CD4-positive, CD25-positive, alpha-beta regulatory T cell (primary cell): ENCODE measurements around the gene TMEM120B. TPM values are rescaled to one million over a fixed set of nuclear protein-coding genes. Genes with fewer than 3 reads are reported as not detected.
"Not testable (repeated sequence)": the region's sequence is repeated elsewhere in the genome, so short reads cannot be mapped to it uniquely, and the experiment has no call there.

Experiments
- ATAC-seq, 2 donors: fragments of 150-1000 bp; cut with Tn5 transposase; one replicate each; pipeline ENCODE4 v1.10.0; 2021; ENCODE audit warnings: low read depth in 2 of 2, moderate number of reproducible peaks in 2 of 2, moderate library complexity in 1 of 2
- DNase-seq, 3 donors: peaks; one replicate each; pipeline versions ENCODE4 v3.0.0 to v3.0.0-alpha.2; 2012 to 2022; ENCODE audit warnings: mixed read lengths in 1 of 3
- H3K27ac ChIP-seq: one replicate; pipeline ENCODE4 v1.7.0; 2013; ENCODE audit warnings: mild to moderate bottlenecking, low read length; ENCODE audit not compliant: insufficient read depth, poor library complexity, severe bottlenecking
- H3K27me3 ChIP-seq: one replicate; pipeline ENCODE4 v1.7.0; 2013; ENCODE audit warnings: low read length; ENCODE audit not compliant: control insufficient read depth, insufficient read depth
- H3K36me3 ChIP-seq: one replicate; pipeline ENCODE4 v1.7.0; 2013; ENCODE audit warnings: mild to moderate bottlenecking, low read length, moderate library complexity; ENCODE audit not compliant: control insufficient read depth, insufficient read depth
- H3K4me1 ChIP-seq: 2 replicates; pipeline ENCODE4 v1.7.0; 2013; ENCODE audit warnings: mild to moderate bottlenecking, low read length; ENCODE audit not compliant: insufficient read depth, control insufficient read depth, poor library complexity, severe bottlenecking
- H3K4me3 ChIP-seq: one replicate; pipeline ENCODE4 v1.7.0; 2013; ENCODE audit warnings: low read depth, mild to moderate bottlenecking, low read length, moderate library complexity
- H3K9me3 ChIP-seq, 2 experiments: 1 replicate in 1 of 2; 2 replicates in 1 of 2; pipeline ENCODE4 v1.7.0; 2013; ENCODE audit warnings: low read length in 2 of 2, mild to moderate bottlenecking in 1 of 2, moderate library complexity in 1 of 2; ENCODE audit not compliant: control insufficient read depth in 2 of 2
- H3K27ac Mint-ChIP-seq, 3 donors: one replicate each; pipeline ENCODE4 v1.8.0; 2020 to 2022; ENCODE audit warnings: mild to moderate bottlenecking in 3 of 3, mixed read lengths in 3 of 3, moderate library complexity in 2 of 3
- H3K27me3 Mint-ChIP-seq: one replicate; pipeline ENCODE4 v1.8.0; 2022; ENCODE audit warnings: mild to moderate bottlenecking, mixed read lengths
- H3K36me3 Mint-ChIP-seq: one replicate; pipeline ENCODE4 v1.8.0; 2020; ENCODE audit warnings: mixed read lengths
- H3K4me1 Mint-ChIP-seq, 4 donors: one replicate each; pipeline ENCODE4 v1.8.0; 2020 to 2022; ENCODE audit warnings: mixed read lengths in 4 of 4, mild to moderate bottlenecking in 1 of 4
- H3K4me3 Mint-ChIP-seq, 4 donors: one replicate each; pipeline ENCODE4 v1.8.0; 2020 to 2022; ENCODE audit warnings: mild to moderate bottlenecking in 4 of 4, mixed read lengths in 4 of 4, moderate library complexity in 3 of 4
- H3K9me3 Mint-ChIP-seq, 7 donors: one replicate each; pipeline ENCODE4 v1.8.0; 2020 to 2022; ENCODE audit warnings: mixed read lengths in 7 of 7, mild to moderate bottlenecking in 3 of 7, moderate library complexity in 2 of 7
- polyA plus RNA-seq, 4 donors: library from polyadenylated mRNA; unstranded; fragments of 300-500 nt; fragmentation: Illumina TruSeq; gene quantifications; one replicate each; pipeline ENCODE4 v1.2.3, GENCODE V29; 2021
- total RNA-seq: library from RNA; stranded (reverse); gene quantifications from one replicate; pipeline ENCODE4 v1.2.3, GENCODE V29; 2022

The TMEM120B gene
- total and polyA plus RNA-seq, 5 donors from 2014 or later: 2.6 to 7.5 (median 2.7) TPM

GRCh38 chr12:121709478-121709961, 3.0 kb upstream of the TMEM120B start:
- no peak overlapping the region for H3K4me3 ChIP-seq
- H3K27me3 ChIP-seq: no peaks in the 10 kb centered on the region
- H3K36me3 Mint-ChIP-seq: no peaks in the 10 kb centered on the region
- no peak for ATAC-seq
- H3K27ac ChIP-seq: no peak overlapping the region
- H3K27ac Mint-ChIP-seq: no peak overlapping the region
- peaks cover 0 to 2% of the 10 kb centered on the region in 2 experiments for H3K9me3 ChIP-seq
- H3K4me3 Mint-ChIP-seq: peak overlapping the region in 3 of 4 donors; percentile 39 to 73 (median 61)
- H3K27me3 Mint-ChIP-seq: peaks cover 19% of the 10 kb centered on the region
- no peaks in the 10 kb centered on the region for H3K36me3 ChIP-seq
- peaks cover 21% of the 10 kb centered on the region for H3K4me1 ChIP-seq
- peaks cover 0 to 31% (median 8%) of the 10 kb centered on the region in 4 donors for H3K4me1 Mint-ChIP-seq
- H3K9me3 Mint-ChIP-seq: peaks cover 0 to 4% (median 0%) of the 10 kb centered on the region in 7 donors
- DNase-seq: no peak

- peak overlapping the region; percentile 94 for H3K4me3 ChIP-seq
- peak overlapping the region; percentile 72 to 96 (median 94) for H3K27ac Mint-ChIP-seq
- H3K27ac ChIP-seq: peak overlapping the region; percentile 70
- no peaks in the 10 kb centered on the region for H3K36me3 ChIP-seq
- H3K9me3 Mint-ChIP-seq: no peaks in the 10 kb centered on the region
- H3K4me1 Mint-ChIP-seq: peaks cover 0 to 31% (median 10%) of the 10 kb centered on the region in 4 donors
- ATAC-seq (no peak), DNase-seq (peak in 2 of 3 donors; percentile 33 to 55)
- H3K9me3 ChIP-seq: no peaks in the 10 kb centered on the region
- H3K27me3 ChIP-seq: no peaks in the 10 kb centered on the region
- H3K36me3 Mint-ChIP-seq: peaks cover 3% of the 10 kb centered on the region
- peaks cover 15% of the 10 kb centered on the region for H3K27me3 Mint-ChIP-seq
- H3K4me3 Mint-ChIP-seq: peak overlapping the region; percentile 91 to 99 (median 94)
- H3K4me1 ChIP-seq: peaks cover 21% of the 10 kb centered on the region
Observed at GRCh38 chr12:121711361-121712189, 977 bp upstream of the TMEM120B start.

- Mint-ChIP-seq H3K9me3 (no peaks in the 10 kb centered on the region), H3K27ac (peak overlapping the region; percentile 72 to 96 (median 94)), H3K27me3 (peaks cover 15% of the 10 kb centered on the region), H3K4me3 (peak overlapping the region; percentile 91 to 99 (median 94)), H3K36me3 (peaks cover 3% of the 10 kb centered on the region), H3K4me1 (peaks cover 0 to 31% (median 10%) of the 10 kb centered on the region in 4 donors)
- H3K36me3 ChIP-seq: no peaks in the 10 kb centered on the region
- no peaks in the 10 kb centered on the region for H3K27me3 ChIP-seq
- ATAC-seq (peak; percentile 30 to 32), DNase-seq (peak in 1 of 3 donors; percentile 58)
- H3K9me3 ChIP-seq: no peaks in the 10 kb centered on the region
- H3K27ac ChIP-seq: peak overlapping the region; percentile 70
- H3K4me1 ChIP-seq: peaks cover 21% of the 10 kb centered on the region
- peak overlapping the region; percentile 94 for H3K4me3 ChIP-seq
Observed at GRCh38 chr12:121712190-121712460, 427 bp upstream of the TMEM120B start.

GRCh38 chr12:121713257-121713777, 765 bp downstream of the TMEM120B start:
- Mint-ChIP-seq H3K4me1 (peaks cover 0 to 31% (median 10%) of the 10 kb centered on the region in 4 donors), H3K36me3 (peaks cover 3% of the 10 kb centered on the region), H3K27me3 (peaks cover 10% of the 10 kb centered on the region), H3K27ac (peak overlapping the region in 2 of 3 donors; percentile 52 to 67), H3K9me3 (no peaks in the 10 kb centered on the region), H3K4me3 (peak overlapping the region; percentile 89 to 95 (median 92))
- H3K9me3 ChIP-seq: no peaks in the 10 kb centered on the region
- no peaks in the 10 kb centered on the region for H3K27me3 ChIP-seq
- ATAC-seq (no peak), DNase-seq (no peak)
- H3K4me1 ChIP-seq: peaks cover 21% of the 10 kb centered on the region
- H3K36me3 ChIP-seq: no peaks in the 10 kb centered on the region
- no peak overlapping the region for H3K4me3 ChIP-seq
- H3K27ac ChIP-seq: no peak overlapping the region

DNA sequence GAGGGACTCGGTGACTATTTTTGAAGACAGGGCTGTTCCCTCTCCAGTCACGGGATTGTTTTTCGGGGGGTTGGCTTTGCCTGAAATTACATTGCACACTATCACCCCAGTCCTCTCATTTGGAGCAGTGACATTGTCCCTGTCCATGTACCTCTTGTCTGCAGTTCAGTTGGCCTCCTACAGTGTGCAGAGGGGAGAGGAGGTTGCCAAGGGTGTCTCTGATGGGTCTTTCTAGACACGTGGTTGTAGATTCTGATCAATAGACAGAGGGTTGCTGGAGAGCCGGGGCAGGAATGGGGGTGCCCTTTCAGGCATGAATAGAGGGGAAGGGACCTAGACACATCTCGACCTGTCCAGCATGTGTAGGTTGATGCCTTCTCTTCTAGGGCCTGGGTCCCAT, 1.2 kb downstream of the TMEM120B start:
- peak overlapping the region in 1 of 3 donors; percentile 52 for H3K27ac Mint-ChIP-seq

DNA sequence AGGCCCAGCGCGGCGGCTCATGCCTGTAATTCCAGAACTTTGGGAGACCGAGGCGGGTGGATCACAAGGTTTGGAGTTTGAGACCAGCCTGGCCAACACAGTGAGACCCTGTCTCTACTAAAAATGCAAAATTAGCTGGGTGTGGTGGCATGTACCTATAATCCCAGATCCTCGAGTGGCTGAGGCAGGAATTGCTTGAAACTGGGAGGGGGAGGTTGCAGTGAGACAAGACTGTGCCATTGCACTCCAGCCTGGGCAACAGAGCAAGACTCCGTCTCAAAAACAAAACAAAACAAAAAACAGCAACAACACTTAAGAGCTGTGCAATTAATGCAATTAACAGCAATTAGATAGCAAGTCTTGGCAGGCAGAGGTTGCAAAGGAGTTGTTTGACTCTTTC, 2.5 kb downstream of the TMEM120B start:
- Mint-ChIP-seq H3K4me3 (peak overlapping the region in 1 of 4 donors; percentile 91), H3K27ac (peak overlapping the region in 1 of 3 donors; percentile 48), H3K4me1 (peaks cover 0 to 29% (median 10%) of the 10 kb centered on the region in 4 donors)
- ATAC-seq, H3K9me3 Mint-ChIP-seq, H3K9me3 ChIP-seq, H3K27ac ChIP-seq, H3K27me3 Mint-ChIP-seq, H3K27me3 ChIP-seq, H3K4me3 ChIP-seq, DNase-seq, H3K36me3 ChIP-seq, H3K36me3 Mint-ChIP-seq: not testable (repeated sequence)
- peaks cover 21% of the 10 kb centered on the region for H3K4me1 ChIP-seq

More for the DNA sequence above, 1.2 kb downstream of the TMEM120B start:
- H3K4me3 Mint-ChIP-seq: peak overlapping the region; percentile 89 to 95 (median 92)
- peaks cover 0 to 30% (median 10%) of the 10 kb centered on the region in 4 donors for H3K4me1 Mint-ChIP-seq
- no peak overlapping the region for H3K27ac ChIP-seq
- H3K4me1 ChIP-seq: peaks cover 21% of the 10 kb centered on the region
- H3K9me3 ChIP-seq: no peaks in the 10 kb centered on the region
- H3K27me3 Mint-ChIP-seq: peaks cover 10% of the 10 kb centered on the region
- no peaks in the 10 kb centered on the region for H3K27me3 ChIP-seq
- no peaks in the 10 kb centered on the region for H3K36me3 ChIP-seq
- ATAC-seq (no peak), DNase-seq (no peak)
- peaks cover 5% of the 10 kb centered on the region for H3K36me3 Mint-ChIP-seq
- no peak overlapping the region for H3K4me3 ChIP-seq
- H3K9me3 Mint-ChIP-seq: no peaks in the 10 kb centered on the region

- Histone ChIP-seq H3K27me3 (no peaks in the 10 kb centered on the region), H3K36me3 (no peaks in the 10 kb centered on the region), H3K9me3 (no peaks in the 10 kb centered on the region), H3K27ac (no peak overlapping the region), H3K4me3 (no peak overlapping the region), H3K4me1 (peaks cover 21% of the 10 kb centered on the region)
- H3K27me3 Mint-ChIP-seq: no peaks in the 10 kb centered on the region
- no peaks in the 10 kb centered on the region for H3K9me3 Mint-ChIP-seq
- ATAC-seq (no peak), DNase-seq (no peak)
- H3K4me1 Mint-ChIP-seq: peaks cover 0 to 22% (median 10%) of the 10 kb centered on the region in 4 donors
- no peak overlapping the region for H3K27ac Mint-ChIP-seq
- peaks cover 6% of the 10 kb centered on the region for H3K36me3 Mint-ChIP-seq
- peak overlapping the region in 2 of 4 donors; percentile 86 to 91 for H3K4me3 Mint-ChIP-seq
Observed at GRCh38 chr12:121715862-121716435, 3.4 kb downstream of the TMEM120B start.
